Stromal cell of bone marrow (primary cell): ENCODE data around the gene ULK4.
"Not testable (repeated sequence)": the region's sequence is repeated elsewhere in the genome, so short reads cannot be mapped to it uniquely, and the experiment has no call there.

Source experiments
- DNase-seq: peaks from one replicate; pipeline ENCODE4 v3.0.0-alpha.2; 2012; ENCODE audit warnings: low read depth

Gene ULK4

DNA sequence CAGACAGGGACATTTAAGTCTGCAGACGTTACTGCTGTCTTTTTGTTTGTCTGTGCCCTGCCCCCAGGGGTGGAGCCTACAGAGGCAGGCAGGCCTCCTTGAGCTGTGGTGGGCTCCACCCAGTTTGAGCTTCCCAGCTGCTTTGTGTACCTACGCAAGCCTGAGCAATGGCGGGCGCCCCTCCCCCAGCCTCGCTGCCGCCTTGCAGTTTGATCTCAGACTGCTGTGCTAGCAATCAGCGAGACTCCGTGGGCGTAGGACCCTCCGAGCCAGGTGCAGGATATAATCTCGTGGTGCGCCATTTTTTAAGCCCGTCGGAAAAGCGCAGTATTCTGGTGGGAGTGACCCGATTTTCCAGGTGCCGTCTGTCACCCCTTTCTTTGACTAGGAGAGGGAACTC, 314.2 kb downstream of the ULK4 start:
- DNase-seq: not testable (repeated sequence)

DNA sequence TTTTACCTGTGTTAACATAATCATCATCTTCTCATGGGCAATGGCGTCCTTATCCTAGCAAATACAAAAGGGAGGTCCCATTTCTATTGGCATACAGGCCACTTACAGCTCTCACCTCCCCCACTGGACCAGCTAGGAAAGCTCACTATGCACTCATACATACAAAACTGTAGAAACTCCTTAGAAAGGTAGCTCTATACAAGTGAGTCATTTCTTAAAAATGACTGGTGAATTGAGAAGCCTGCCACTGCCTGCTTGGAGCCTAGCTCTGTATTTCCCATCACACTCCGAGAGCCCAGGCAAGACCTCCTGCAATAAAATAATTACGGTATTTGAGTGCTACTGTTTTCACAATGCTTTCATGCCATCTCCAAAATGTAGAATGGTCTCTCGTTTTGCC, 321.8 kb downstream of the ULK4 start:
- no peak for DNase-seq

DNA sequence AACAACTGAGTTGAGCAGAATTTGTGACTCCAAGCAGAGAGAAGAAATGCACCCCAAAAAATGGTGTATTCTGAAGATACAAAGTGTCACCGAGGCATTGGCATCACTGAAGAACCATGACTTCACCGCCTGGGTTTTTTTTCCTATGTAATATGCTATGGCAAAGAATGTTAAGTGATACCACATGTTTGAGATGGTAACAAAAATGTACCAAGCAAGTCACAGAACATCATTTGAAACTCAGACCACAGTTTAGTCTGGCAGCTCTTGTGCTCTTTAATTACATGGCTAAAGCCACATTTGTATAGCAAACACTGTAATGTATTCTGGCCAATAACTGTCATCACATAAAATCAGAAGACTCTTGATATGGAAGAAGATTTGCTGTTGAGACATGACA, 323.5 kb downstream of the ULK4 start:
- DNase-seq: no peak

DNA sequence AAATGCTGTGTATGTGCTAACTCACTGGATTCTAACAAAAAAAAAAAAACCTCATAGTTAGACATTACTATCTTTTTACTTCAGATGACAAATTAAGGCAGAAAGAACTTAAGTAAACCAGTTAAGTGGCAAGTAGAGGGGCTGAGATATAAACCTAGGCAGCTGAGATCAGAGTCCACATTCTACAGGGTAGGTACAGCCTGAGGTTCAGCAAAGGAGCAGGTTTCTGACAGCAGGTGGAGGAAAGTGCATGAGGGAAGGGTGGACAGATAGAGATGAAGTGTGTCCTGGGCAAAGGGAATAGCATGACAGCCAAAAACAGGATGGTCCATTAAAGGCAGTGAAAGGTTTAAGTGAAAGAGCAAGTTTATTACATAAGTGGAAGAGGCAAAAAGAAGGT, 329.2 kb downstream of the ULK4 start:
- no peak for DNase-seq

DNA sequence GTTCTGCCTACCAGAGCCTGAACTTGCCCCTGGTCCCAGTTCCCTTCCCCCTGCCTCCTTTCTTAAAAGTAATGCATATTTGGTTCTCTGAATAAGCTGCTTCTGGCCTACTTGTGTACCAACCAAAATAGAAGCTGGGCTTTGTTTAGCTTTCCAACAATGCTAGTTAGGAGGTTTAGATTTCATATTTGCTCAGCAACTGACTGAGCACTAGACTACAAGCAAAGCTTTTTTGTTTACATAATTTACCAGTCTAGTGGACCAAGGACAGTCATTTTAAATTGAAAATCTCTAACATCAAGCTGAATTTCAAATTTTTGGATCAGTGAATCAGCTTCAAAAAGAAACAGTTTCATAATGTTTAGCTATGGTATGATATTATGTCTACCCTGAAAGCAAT, 331.2 kb downstream of the ULK4 start:
- no peak for DNase-seq

DNA sequence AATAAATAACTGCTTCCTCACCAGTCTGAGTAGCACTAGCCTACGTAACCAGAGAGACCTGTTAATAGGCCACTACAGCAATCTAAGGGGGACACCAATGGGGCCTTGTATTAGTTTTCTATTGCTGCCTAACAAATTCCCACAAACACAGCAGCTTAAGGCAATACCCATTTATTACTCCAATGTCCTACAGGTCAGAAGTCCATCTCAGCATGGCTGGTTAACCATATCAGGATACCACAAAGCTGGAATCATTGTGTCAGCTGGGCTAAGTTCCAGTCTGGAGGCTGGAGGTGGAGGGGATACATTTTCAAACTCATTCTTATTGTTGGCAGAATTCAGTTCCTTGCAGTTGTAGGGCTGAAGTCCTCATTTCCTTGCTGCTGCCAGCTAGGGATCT, 331.9 kb downstream of the ULK4 start:
- peak; percentile 12 for DNase-seq

DNA sequence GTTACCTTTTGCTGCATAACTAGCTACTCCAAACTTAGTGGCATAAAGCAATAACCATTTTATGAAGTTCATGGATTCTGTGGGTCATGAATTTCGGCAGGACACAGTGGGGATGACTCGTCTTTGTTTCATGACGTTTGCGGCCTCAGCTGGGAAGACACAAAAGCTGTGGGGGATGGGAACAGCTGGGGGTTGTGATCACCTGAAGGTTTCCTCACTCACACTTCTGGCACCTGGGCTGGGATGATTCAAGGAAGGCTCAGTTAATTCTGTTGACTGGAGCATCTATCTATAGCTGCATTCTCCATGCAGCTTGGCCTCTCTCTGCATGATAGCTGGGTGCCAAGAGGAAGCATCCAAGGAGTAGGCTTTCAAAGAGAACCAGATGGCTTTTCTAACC, 332.8 kb downstream of the ULK4 start:
- no peak for DNase-seq

DNA sequence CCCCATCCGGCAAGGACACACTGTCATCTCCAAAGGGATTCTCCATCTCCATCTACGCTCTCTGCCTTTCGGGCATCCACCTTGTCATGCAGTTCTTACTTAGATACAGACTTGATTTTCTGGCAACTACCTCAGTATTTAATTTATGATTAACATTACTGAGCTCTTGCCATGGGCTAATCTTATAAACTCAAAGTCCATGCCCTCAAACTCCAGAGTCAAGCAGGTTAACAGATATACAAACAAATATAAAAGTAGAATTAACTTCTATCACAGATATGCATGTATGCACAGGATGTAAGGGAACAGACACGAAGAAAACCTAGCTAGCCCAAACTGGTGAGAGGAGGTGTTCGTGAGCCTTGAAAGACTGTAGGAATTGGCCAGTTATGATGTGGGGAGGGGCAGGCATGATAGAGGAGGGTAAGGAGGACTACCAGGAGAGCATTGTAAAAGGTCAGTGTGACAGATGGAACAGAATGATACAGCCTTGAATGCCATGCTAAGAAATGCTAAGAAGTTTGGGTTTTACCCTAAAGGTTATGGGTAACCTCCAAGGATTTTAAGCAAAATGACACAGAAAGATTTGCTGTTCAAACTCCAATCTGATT, 334.3 kb downstream of the ULK4 start:
- DNase-seq: no peak

DNA sequence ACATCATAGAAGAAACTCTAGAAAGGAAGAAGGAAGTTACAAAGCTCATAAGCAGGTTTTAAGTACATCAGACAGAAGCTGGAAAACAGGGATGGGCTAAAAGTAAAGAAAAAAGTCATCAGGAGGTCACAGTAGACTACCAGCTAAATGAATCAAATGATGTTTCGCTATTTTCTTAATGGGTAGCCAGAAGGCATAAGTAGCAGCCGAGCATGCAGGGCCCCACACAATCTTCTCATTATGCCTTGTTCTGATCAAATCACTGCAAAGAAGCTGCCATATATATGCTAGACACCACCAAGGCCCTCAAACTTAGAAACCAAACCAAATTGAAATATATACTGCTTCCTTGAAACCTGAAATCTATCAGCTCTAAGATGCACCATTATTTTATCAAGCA, 349.1 kb downstream of the ULK4 start:
- DNase-seq: no peak

DNA sequence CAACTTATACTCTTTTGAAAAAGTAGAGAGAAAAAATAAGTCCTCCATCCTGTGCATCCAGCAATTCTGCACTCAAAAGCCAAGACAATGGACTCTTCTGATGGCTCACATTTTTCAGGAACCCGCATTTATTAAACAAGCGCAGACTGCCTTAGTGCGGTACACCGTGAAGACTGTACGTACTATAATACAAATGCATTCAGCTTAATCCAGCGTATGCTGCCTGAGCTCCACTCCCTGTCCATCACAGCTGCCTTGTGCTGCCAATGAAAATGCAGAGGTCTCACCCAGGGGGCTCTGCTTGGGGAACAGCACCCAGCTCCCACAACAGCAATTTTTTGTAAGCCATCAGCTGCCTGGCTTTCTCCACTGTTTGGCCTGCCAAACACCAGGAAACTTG, 350.9 kb downstream of the ULK4 start:
- DNase-seq: no peak

DNA sequence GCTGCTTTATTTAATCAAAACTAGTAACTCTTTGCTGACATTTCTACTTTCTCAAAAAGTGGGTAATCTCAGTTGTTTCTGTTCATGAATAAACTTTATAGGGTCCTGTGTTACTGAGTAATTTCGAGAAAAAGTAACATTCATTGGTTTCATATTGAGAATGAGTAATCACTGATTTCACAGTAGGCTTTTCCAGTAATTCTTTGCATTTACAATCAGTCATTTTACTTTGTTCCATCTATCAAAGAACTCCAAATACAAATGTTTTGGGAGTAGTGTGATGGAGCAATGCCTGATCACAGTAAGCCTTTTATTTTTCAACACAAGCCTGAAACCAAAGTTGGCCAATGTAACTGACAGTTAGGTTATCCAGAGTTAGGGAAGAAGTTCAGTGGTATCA, 353.6 kb downstream of the ULK4 start:
- no peak for DNase-seq

DNA sequence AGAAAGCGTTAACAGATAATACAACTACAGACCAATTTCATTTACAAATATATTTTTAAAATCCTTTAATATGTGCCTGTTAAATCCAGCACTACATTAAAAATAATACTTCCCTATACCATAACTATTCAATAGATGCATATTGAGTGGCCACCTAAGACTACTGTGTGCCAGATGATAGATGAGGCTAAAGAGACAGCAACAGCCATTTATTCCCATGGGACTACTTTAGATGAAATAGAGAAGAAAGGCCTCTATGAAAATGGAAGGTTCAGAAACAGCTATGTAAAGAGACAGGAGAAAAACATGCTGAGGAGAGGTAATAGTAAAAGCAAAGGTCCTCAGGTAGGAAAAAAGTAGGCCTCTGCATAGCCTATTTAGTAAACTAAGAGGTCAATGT, 358.1 kb downstream of the ULK4 start:
- DNase-seq: no peak

DNA sequence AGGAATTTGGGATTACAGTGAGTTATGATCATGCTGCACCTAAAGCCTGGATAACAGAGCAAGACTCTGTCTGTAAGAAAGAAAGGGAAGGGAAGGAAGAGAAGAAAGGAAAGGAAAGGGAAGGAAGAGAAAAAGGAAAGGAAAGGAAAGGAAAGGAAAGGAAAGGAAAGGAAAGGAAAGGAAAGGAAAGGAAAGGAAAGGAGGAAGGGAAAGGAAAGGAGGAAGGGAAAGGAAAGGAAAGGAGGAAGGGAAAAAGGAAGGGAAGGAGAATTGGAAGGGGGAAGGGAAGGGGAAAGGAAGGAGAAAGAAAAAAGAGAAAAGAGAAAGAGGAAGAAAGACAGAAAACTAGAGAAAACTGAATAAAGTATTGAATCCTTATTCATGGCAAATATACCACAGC, 359.8 kb downstream of the ULK4 start:
- DNase-seq: no peak

DNA sequence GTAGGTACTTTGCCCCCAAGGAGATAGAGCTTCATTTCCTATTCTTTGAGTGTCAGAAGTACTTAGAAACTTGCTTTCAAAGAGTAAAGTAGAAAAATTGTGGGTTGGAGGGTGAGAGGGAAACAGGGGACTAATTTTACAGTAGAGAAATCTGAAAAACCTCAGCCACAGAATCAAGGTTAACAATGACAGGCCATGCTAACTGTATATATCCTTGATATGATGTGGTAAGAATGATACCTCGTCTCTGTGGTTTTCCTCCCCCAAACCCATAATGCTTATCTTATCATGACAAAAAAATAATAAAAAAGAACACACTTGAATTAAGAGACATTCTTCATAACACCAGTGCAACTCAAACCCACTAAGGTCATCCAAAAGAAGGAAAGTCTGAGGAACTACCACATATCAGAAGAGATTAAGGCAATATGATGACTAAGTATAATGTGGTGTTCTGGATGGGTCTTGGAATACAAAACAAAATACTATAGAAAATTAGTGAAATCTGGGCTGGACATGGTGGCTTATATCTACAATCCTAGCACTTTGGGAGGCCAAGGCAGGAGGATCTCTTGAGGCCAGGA, 360.4 kb downstream of the ULK4 start:
- DNase-seq: no peak

DNA sequence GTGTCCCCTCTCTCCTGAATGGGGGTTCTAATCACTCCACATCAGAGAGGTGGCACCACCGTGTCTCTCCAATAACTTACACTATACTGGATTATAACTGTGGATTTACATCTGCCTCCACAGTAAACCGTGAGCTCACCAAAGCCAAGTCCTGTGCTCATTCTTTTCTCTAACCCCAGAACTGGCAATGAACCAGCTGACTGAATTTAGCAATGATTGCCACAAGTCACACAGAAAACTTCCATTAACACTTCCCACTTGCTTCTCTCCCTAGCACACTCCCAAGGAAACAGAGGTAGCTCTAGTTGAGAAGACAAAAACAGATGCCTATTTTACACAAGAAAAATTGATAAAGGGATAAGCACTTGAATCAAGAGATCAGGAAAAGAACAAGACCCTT, 361.3 kb downstream of the ULK4 start:
- DNase-seq: peak; percentile 10

DNA sequence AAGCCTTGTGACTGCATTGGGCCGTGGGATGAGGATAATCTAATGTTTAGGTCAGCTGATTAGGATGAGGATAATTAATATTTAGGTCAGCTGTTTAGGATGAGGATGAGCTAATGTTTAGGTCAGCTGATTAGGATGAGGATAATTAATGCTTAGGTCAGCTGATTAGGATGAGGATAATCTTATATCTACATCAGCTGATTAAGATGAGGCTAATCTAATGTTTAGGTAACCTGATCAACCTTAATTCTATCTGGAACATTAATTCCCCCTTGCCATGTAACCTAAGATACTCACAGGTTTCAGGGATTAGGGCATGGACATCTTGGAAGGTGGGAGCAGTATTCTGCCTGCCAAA, 362.8 kb downstream of the ULK4 start:
- DNase-seq: no peak

DNA sequence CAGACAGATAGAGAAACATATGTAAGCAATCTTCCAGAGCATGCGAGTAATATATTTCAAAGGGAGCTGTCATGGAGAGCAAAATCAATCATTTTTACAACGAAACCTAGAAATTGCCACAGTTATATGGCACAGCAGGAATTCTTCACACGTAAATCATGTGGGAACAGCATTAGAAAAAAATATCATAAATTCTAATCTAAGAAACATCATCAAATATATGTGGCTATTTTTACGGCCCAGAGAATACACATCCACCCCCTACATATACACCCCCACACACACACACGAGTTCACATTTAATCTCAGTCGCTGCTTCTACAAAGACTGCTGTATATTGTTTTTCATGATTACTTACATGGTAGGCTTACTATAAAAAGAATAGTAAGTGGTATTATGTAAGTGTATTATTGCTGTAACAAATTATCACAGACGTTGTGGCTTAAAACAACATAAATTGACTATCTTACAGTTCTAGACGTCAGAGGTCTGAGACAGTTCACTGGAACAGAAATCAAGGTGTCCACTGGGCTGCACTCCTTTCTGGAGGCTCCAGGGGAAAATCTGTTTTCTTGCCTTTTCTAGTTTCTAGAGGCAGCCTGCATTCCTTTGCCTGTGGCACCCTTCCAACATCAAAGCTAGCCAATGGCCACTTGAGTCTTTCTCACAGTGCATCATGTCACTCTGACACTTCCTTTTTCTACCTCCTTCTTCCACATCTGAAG, 363.3 kb downstream of the ULK4 start:
- peak; percentile 6 for DNase-seq

DNA sequence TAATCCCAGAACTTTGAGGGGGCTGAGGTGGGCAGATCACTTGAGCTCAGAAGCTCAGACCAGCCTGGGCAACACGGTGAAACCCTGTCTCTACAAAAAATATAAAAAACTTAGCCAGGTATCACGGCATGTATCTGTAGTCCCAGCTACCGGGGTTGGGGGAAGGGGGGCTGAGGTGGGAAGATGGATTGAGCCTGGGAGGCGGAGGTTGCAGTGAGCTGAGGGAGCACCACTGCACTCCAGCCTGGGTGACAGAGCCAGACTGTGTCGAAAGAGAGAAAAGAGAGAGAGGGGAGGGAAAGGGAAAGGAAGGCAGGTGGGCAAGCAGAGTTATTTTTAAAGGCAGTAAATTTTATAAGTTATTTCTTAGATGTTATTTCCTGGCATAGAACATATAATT, 368.1 kb downstream of the ULK4 start:
- no peak for DNase-seq

DNA sequence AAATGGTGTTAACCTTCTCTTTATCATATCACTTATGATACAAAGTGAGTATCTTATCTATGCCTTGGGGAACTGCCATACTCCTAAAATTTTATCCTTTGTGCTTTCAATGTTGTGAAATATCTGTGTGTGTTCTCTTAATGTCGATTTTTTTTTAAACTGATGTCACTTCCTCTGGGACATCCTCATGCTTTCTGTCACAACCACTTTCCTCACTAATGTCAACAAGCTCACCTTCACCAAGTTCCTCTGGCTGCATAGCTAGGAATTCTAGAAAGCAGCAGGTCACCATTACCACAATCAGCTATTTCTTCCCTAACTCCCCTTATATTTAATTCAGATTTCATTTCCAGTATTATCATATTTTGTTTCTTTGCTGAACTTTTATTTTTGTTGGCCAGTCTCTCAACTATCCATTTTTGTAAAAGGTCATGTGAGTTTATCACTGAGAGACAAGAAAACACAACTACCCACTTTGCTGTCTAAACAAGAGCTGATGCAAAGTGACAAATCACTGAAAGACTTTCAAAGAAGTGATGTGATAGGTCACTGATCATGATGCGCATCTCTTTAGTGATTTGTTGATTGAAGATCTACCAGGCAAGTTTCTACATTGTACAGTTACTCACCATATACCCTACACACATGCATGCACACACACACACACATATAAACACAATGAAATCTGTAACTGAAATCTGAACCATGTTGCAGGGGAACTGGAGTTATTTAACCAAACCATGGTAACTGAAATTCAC, 369.0 kb downstream of the ULK4 start:
- DNase-seq: no peak

DNA sequence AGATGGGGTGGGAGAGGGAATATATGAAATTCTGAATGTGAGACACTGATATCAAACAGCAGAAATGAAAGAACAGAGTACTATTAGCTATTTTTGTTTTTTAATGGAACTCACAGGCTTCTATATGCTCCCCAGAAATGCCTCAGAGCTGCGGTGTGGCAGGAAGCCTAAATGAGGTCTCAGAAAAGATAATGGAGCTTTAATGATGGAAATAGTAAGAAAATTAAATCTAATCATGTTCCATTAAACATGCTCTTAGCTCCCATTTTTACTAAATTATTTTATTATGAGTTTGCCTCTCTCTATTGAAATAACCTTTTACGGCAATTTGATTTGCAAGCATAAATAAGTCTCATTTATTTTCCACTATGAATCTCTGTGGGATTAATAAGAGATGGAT, 378.9 kb downstream of the ULK4 start:
- DNase-seq: no peak

DNA sequence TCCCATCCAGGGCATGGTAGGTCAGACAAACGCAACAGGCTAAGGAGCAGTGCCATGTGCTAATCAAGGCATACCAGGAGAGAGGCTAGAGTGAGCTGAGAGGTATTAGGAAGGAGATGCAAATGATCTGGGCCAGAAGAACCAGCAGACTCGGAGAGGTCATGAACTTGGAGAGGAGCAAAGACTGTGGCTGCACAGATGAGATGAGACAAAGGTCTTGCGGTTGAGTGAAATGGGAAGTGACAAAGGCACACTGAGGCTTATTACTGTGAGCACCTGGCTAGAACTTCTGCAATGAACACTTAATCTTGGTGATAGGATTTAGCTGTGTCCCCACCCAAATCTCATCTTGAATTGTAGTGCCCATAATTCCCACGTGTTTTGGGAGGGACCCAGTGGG, 380.2 kb downstream of the ULK4 start:
- DNase-seq: no peak

DNA sequence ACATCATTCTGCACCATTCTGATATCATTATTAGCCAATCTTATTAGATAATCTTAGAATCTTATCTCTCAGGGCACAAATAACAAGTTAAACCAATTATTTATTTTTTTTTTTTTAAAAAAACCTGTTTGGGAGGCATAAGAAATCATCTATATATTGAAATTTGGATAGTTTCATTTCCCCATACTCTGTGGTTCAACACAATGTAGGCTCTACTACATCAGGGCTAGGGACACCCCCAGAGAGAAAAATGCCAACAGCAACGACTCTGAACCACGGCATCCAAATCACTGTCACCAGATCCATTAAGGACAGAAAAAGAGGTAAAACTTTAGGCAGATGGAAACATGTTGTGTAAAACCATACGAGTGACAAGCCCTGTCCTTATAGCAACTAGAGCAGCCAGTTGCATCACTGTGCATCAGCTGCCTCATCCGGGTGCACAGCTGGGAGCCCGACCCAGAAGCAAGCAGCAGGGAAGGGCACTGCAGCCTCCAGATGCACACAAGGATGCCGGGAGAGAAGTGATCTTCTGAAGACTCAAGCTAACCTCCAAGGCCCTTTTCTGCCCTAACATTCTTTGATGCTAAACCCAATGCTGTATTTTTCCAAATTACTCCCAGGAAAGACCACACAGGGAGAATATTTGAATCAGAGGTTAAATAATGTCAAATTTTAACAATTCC, 381.5 kb downstream of the ULK4 start:
- no peak for DNase-seq

DNA sequence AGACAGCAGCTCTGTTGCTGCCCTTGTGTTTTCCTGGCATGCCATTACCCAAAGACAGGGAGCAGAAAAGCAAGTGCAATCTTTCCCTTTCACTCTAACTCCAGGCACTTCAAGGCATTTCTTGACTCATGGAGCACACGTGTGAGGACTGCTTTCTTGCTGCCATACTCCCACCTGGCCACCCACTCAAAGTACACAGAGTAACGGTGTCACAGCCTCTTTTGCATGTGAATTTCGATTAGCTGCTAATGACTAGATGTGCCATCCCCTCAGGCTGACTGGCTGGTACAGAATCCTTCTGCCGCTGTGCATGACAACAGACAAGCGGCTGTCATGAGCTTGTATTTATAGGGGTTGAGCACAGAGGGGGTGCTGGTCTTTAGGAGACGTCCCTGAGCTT, 382.0 kb downstream of the ULK4 start:
- no peak for DNase-seq
